AG04450 (cell line): Measurements from ENCODE around the gene CEACAM21. TPM values are rescaled to one million over a fixed set of nuclear protein-coding genes. Genes with fewer than 3 reads are reported as not detected.

Experiments
- CTCF ChIA-PET: fragments of 300-600, 350-600 bp; formaldehyde crosslinking; extraction: SDS; loops from one replicate; lab custom pipeline; 2022; ENCODE audit warnings: antibody characterized with exemption, inconsistent platforms; lab: Charles Lee
- POLR2A ChIA-PET: fragments of 350-600 bp; formaldehyde crosslinking; extraction: SDS; loops from one replicate; lab custom pipeline; 2021; ENCODE audit warnings: antibody characterized with exemption, inconsistent platforms; lab: Yijun Ruan, JAX
- DNase-seq: peaks from one replicate; pipeline ENCODE4 v3.0.0-alpha.2; 2011; ENCODE audit warnings: low read depth, low spot score
- H3K27ac ChIP-seq: one replicate; pipeline ENCODE4 v1.5.1; 2012; ENCODE audit warnings: low read depth, low read length, control low read depth
- H3K27me3 ChIP-seq: one replicate; pipeline ENCODE4 v1.6.0; 2012; ENCODE audit warnings: low read length; ENCODE audit not compliant: control insufficient read depth, insufficient read depth
- H3K4me3 ChIP-seq: 2 replicates; pipeline ENCODE4 v1.5.1; 2011; ENCODE audit warnings: mild to moderate bottlenecking, low read depth, low read length, control low read depth
- H3K9me3 ChIP-seq: 2 replicates; pipeline ENCODE4 v1.5.1; 2012; ENCODE audit warnings: low read length; ENCODE audit not compliant: control insufficient read depth, insufficient read depth
- CTCF ChIP-seq: IDR thresholded peaks from 2 replicates; pipeline ENCODE4 v1.5.1; 2011; ENCODE audit warnings: low read depth, low read length, control low read depth, inconsistent platforms
- polyA plus RNA-seq: library from polyadenylated mRNA; depleted of rRNA; stranded (reverse); fragments of >200 nt; gene quantifications from 2 replicates; pipeline ENCODE4 v1.2.3, GENCODE V29; 2011

The CEACAM21 gene
- polyA plus RNA-seq, 1 experiment = not detected

- Histone ChIP-seq H3K4me3 (no peak overlapping the region), H3K9me3 (no peaks in the 10 kb centered on the region), H3K27me3 (peaks cover 18% of the 10 kb centered on the region), H3K27ac (no peak overlapping the region)
- ChIA-PET CTCF (interaction anchor here (1.5 kb wide), 1 partner anchor 103 kb away, joined by 5 read pairs; no protein-coding TSS in a partner anchor), POLR2A (no interaction called here)
- no peak for TF ChIP-seq CTCF
- DNase-seq = no peak
Measured at GRCh38 chr19:41551711-41552110, 24.3 kb upstream of the CEACAM21 start.

- Histone ChIP-seq H3K4me3 (no peak overlapping the region), H3K27me3 (peaks cover 14% of the 10 kb centered on the region), H3K27ac (no peak overlapping the region), H3K9me3 (no peaks in the 10 kb centered on the region)
- DNase-seq = no peak
- ChIA-PET POLR2A (no interaction called here), CTCF (interaction anchor here (1.5 kb wide), 1 partner anchor 103 kb away, joined by 5 read pairs; no protein-coding TSS in a partner anchor)
- no peak for TF ChIP-seq CTCF
Measured at GRCh38 chr19:41552558-41552957, 23.4 kb upstream of the CEACAM21 start.

- H3K9me3 ChIP-seq = no peaks in the 10 kb centered on the region
- H3K27ac ChIP-seq = no peak overlapping the region
- CTCF ChIA-PET = interaction anchor here (0.8 to 1.7 kb wide), 3 partner anchors 15 to 105 kb away, joined by 3 to 6 read pairs (median 4); no protein-coding TSS in a partner anchor
- peaks cover 13% of the 10 kb centered on the region for H3K27me3 ChIP-seq
- no peak for DNase-seq
- H3K4me3 ChIP-seq = no peak overlapping the region
- POLR2A ChIA-PET = no interaction called here
- no peak for TF ChIP-seq CTCF
Measured at GRCh38 chr19:41553804-41554203, 22.2 kb upstream of the CEACAM21 start.

- CTCF ChIA-PET = interaction anchor here (0.9 to 1.7 kb wide), 4 partner anchors 9 to 106 kb away, joined by 4 to 6 read pairs (median 4); no protein-coding TSS in a partner anchor
- DNase-seq = no peak
- TF ChIP-seq CTCF = no peak
- no peak overlapping the region for H3K4me3 ChIP-seq
- no peaks in the 10 kb centered on the region for H3K9me3 ChIP-seq
- peaks cover 5% of the 10 kb centered on the region for H3K27me3 ChIP-seq
- POLR2A ChIA-PET = no interaction called here
- no peak overlapping the region for H3K27ac ChIP-seq
Measured at GRCh38 chr19:41554907-41555306, 21.1 kb upstream of the CEACAM21 start.

GRCh38 chr19:41555748-41556147, 20.2 kb upstream of the CEACAM21 start:
- Histone ChIP-seq H3K27me3 (peaks cover 5% of the 10 kb centered on the region), H3K27ac (no peak overlapping the region), H3K4me3 (no peak overlapping the region), H3K9me3 (no peaks in the 10 kb centered on the region)
- DNase-seq = no peak
- no peak for TF ChIP-seq CTCF
- ChIA-PET POLR2A (interaction anchor here (0.6 kb wide), 1 partner anchor 220 kb away, joined by 6 read pairs; no protein-coding TSS in a partner anchor), CTCF (interaction anchor here (1.4 kb wide), 1 partner anchor 86 kb away, joined by 4 read pairs; no protein-coding TSS in a partner anchor)
